ENCODE data around the gene ALDH4A1.

GRCh38 chr1:18921516-18922251, 19.3 kb upstream of the ALDH4A1 start:
- TF ChIP-seq POLR2AphosphoS5 (IDR thresholded peaks at IDR 0.05; ENCODE audit: low read depth): no peak
- TF ChIP-seq CTCF (conservative IDR thresholded peaks at IDR 0.05; ENCODE audit: low read depth in 2 of 2): no peak
- TF ChIP-seq EZH2 (IDR thresholded peaks at IDR 0.05; ENCODE audit: low read depth, unreplicated experiment): no peak
